Gastroesophageal sphincter (tissue), 4 donors: ENCODE data around the gene TTLL13. TPM values are rescaled to one million over a fixed set of nuclear protein-coding genes. Genes with fewer than 3 reads are reported as not detected.

ENCODE experiments used
- ATAC-seq: fragments of 150-250 bp; one replicate; pipeline ENCODE4 v1.9.1; 2016; ENCODE audit warnings: mild to moderate bottlenecking, moderate library complexity
- H3K27ac ChIP-seq, 4 donors: fragments of 200-600 bp; sonication (generic) in 3 of 4; 1 replicate in 3 of 4; 2 replicates in 1 of 4; pipeline ENCODE4 v1.5.1; 2016 to 2019
- H3K27me3 ChIP-seq: fragments of 200-600 bp; sonication (generic); one replicate; pipeline ENCODE4 v1.5.1; 2019
- H3K36me3 ChIP-seq, 2 donors: fragments of 200-600 bp; sonication (generic); one replicate each; pipeline ENCODE4 v1.5.1; 2019; ENCODE audit warnings: control low read depth in 1 of 2
- H3K4me1 ChIP-seq, 3 donors: fragments of 200-600 bp; sonication (generic); 1 replicate in 2 of 3; 2 replicates in 1 of 3; pipeline ENCODE4 v1.5.1; 2016 to 2019; ENCODE audit warnings: control low read depth in 2 of 3
- H3K4me3 ChIP-seq, 2 donors: fragments of 200-600 bp; sonication (generic); one replicate each; pipeline ENCODE4 v1.5.1; 2019; ENCODE audit warnings: mild to moderate bottlenecking in 1 of 2, moderate library complexity in 1 of 2
- H3K9me3 ChIP-seq, 3 donors: fragments of 200-600 bp; sonication (generic); one replicate each; pipeline ENCODE4 v1.5.1; 2017 to 2019; ENCODE audit warnings: control low read depth in 2 of 3
- CTCF ChIP-seq, 4 experiments: fragments of 200-600 bp in 2 of 4; fragments of 450-650 bp in 2 of 4; sonication (generic) in 1 of 4; IDR thresholded peaks; one replicate each; pipeline ENCODE4 v1.5.1; 2017 to 2019; ENCODE audit warnings: antibody characterized with exemption in 4 of 4, mild to moderate bottlenecking in 2 of 4, moderate library complexity in 2 of 4
- EP300 ChIP-seq: sonication (generic); formaldehyde crosslinking; IDR thresholded peaks from one replicate; pipeline ENCODE4 v1.6.1; 2017; ENCODE audit warnings: antibody characterized with exemption, mild to moderate bottlenecking
- POLR2A ChIP-seq, 2 donors: fragments of 450-650 bp; IDR thresholded peaks; one replicate each; pipeline ENCODE4 v1.6.1; 2017; ENCODE audit warnings: antibody characterized with exemption in 2 of 2, mild to moderate bottlenecking in 2 of 2, moderate library complexity in 1 of 2
- POLR2AphosphoS5 ChIP-seq: sonication (generic); formaldehyde crosslinking; IDR thresholded peaks from one replicate; pipeline ENCODE4 v1.6.1; 2017; ENCODE audit warnings: antibody characterized with exemption
- WGBS, 2 donors: methylation state at CpG; one replicate each; pipeline ENCODE4 v1.1.5; 2018; ENCODE audit warnings: low coverage in 1 of 2; 5-methylcytosine and 5-hydroxymethylcytosine counted together
- total RNA-seq, 4 donors: library from RNA; depleted of rRNA; stranded (reverse); fragments of >200 nt; gene quantifications; one replicate each; pipeline ENCODE4 v1.1.0, GENCODE V29; 2016

TTLL13 gene
- total RNA-seq, 4 donors from 2014 or later, result 0.54 TPM; not detected in 3

GRCh38 chr15:90232941-90233386 lies 16.4 kb upstream of the TTLL13 start:
- Histone ChIP-seq H3K36me3 (peaks cover 0 to 62% of the 10 kb centered on the region in 2 donors), H3K27me3 (no peaks in the 10 kb centered on the region), H3K9me3 (no peaks in the 10 kb centered on the region), H3K27ac (peak overlapping the region; percentile 89 to 97 (median 92)), H3K4me1 (peaks cover 0 to 72% (median 36%) of the 10 kb centered on the region in 3 donors), H3K4me3 (peak overlapping the region; percentile 95 to 96)
- peak in 1 of 4 experiments; percentile 47 for TF ChIP-seq CTCF (IDR thresholded peaks at IDR 0.05)
- no peak for TF ChIP-seq POLR2A (IDR thresholded peaks at IDR 0.05)
- WGBS, 2 donors, result 2 to 12% methylated on average over 5 to 7 of the region's 9 CpGs
- ATAC-seq, result no peak

GRCh38 chr15:90233387-90234095 lies 15.8 kb upstream of the TTLL13 start, which contains the start of gene CIB1:
TSS of gene CIB1 (minus strand) at chr15:90233941. CDS start at chr15:90233885, 56 bp downstream.
- Histone ChIP-seq H3K9me3 (no peaks in the 10 kb centered on the region), H3K4me1 (peaks cover 0 to 66% (median 36%) of the 10 kb centered on the region in 3 donors), H3K4me3 (peak within 1 kb of the TSS; percentile 95 to 96), H3K27me3 (no peaks in the 10 kb centered on the region), H3K27ac (peak within 1 kb of the TSS; percentile 89 to 97 (median 92)), H3K36me3 (peaks cover 0 to 62% of the 10 kb centered on the region in 2 donors)
- peak; percentile 96 for ATAC-seq
- WGBS, 2 donors, result no CpG with 5 or more reads among the region's 63 CpGs
- peak in 2 of 4 experiments; percentile 51 for TF ChIP-seq CTCF (IDR thresholded peaks at IDR 0.05)
- no peak for TF ChIP-seq EP300
- TF ChIP-seq POLR2A (IDR thresholded peaks at IDR 0.05), result peak in 1 of 2 donors; percentile 44
- TF ChIP-seq POLR2AphosphoS5, result peak; percentile 65

- Histone ChIP-seq H3K4me1 (peaks cover 0 to 58% (median 36%) of the 10 kb centered on the region in 3 donors), H3K4me3 (peak within 1 kb of the TSS; percentile 95 to 96), H3K27me3 (no peaks in the 10 kb centered on the region), H3K9me3 (no peaks in the 10 kb centered on the region), H3K27ac (peak within 1 kb of the TSS; percentile 89 to 97 (median 92)), H3K36me3 (peaks cover 0 to 60% of the 10 kb centered on the region in 2 donors)
- WGBS, 2 donors, result 7 to 17% methylated on average over 9 to 16 of the region's 49 CpGs
- TF ChIP-seq POLR2AphosphoS5 (peak; percentile 78), CTCF (IDR thresholded peaks at IDR 0.05) (no peak), EP300 (no peak), POLR2A (IDR thresholded peaks at IDR 0.05) (peak; percentile 59 to 80)
- ATAC-seq, result peak; percentile 3
Measured at GRCh38 chr15:90234096-90234988, 15.0 kb upstream of the TTLL13 start, which contains the start of gene GDPGP1. TSS of gene GDPGP1 (plus strand) at chr15:90234209. CDS start at chr15:90240909, 6,700 bp downstream.

GRCh38 chr15:90239371-90239770 lies 10.0 kb upstream of the TTLL13 start:
- Histone ChIP-seq H3K36me3 (peaks cover 0 to 63% of the 10 kb centered on the region in 2 donors), H3K9me3 (no peaks in the 10 kb centered on the region), H3K27ac (no peak overlapping the region), H3K27me3 (no peaks in the 10 kb centered on the region), H3K4me3 (no peak overlapping the region), H3K4me1 (peaks cover 0 to 14% (median 7%) of the 10 kb centered on the region in 3 donors)
- TF ChIP-seq POLR2A (IDR thresholded peaks at IDR 0.05), result no peak
- TF ChIP-seq POLR2AphosphoS5, result no peak
- no peak for TF ChIP-seq EP300
- TF ChIP-seq CTCF (IDR thresholded peaks at IDR 0.05), result no peak
- 62 to 77% methylated on average over 2 to 3 of the region's 3 CpGs for WGBS, 2 donors
- no peak for ATAC-seq
